Tibial artery (tissue), 4 donors: ENCODE data around the gene LTBP4.

Source experiments
- DNase-seq, 2 donors: peaks; one replicate each; pipeline ENCODE4 v3.0.0-alpha.2; 2019
- H3K27ac ChIP-seq, 2 donors: fragments of 200-600 bp; sonication (generic) in 1 of 2; 1 replicate in 1 of 2; 2 replicates in 1 of 2; pipeline ENCODE4 v1.5.1; 2018 to 2019; ENCODE audit warnings: mild to moderate bottlenecking in 1 of 2
- H3K27me3 ChIP-seq, 2 donors: fragments of 200-600 bp; sonication (generic) in 1 of 2; one replicate each; pipeline versions ENCODE4 v1.5.1 to v1.6.0; 2016 to 2019
- H3K36me3 ChIP-seq, 3 donors: fragments of 200-600 bp; sonication (generic) in 2 of 3; one replicate each; pipeline ENCODE4 v1.5.1; 2016 to 2019; ENCODE audit warnings: mild to moderate bottlenecking in 2 of 3
- H3K4me1 ChIP-seq, 4 donors: fragments of 200-600 bp; sonication (generic) in 2 of 4; 1 replicate in 3 of 4; 2 replicates in 1 of 4; pipeline ENCODE4 v1.5.1; 2016 to 2019
- H3K4me3 ChIP-seq, 2 donors: fragments of 200-600 bp; sonication (generic) in 1 of 2; 1 replicate in 1 of 2; 2 replicates in 1 of 2; pipeline ENCODE4 v1.5.1; 2018 to 2019; ENCODE audit warnings: mild to moderate bottlenecking in 2 of 2
- H3K9me3 ChIP-seq, 3 donors: fragments of 200-600 bp; sonication (generic) in 1 of 3; one replicate each; pipeline ENCODE4 v1.5.1; 2016 to 2019
- intact Hi-C: fragments of 100-400 bp; cut with DNase I; formaldehyde crosslinking; loops from one replicate; pipeline ENCODE4 v1.15.0; 2023; ENCODE audit warnings: low total_unique reads
- TF ChIP-seq, protein P1 (sequence below), 2 experiments: fragments of 200-600 bp in 1 of 2; fragments of 450-650 bp in 1 of 2; IDR thresholded peaks; one replicate each; pipeline ENCODE4 v1.5.1; 2017 to 2019; ENCODE audit warnings: antibody characterized with exemption in 2 of 2, mild to moderate bottlenecking in 1 of 2, moderate library complexity in 1 of 2

LTBP4 gene

DNA sequence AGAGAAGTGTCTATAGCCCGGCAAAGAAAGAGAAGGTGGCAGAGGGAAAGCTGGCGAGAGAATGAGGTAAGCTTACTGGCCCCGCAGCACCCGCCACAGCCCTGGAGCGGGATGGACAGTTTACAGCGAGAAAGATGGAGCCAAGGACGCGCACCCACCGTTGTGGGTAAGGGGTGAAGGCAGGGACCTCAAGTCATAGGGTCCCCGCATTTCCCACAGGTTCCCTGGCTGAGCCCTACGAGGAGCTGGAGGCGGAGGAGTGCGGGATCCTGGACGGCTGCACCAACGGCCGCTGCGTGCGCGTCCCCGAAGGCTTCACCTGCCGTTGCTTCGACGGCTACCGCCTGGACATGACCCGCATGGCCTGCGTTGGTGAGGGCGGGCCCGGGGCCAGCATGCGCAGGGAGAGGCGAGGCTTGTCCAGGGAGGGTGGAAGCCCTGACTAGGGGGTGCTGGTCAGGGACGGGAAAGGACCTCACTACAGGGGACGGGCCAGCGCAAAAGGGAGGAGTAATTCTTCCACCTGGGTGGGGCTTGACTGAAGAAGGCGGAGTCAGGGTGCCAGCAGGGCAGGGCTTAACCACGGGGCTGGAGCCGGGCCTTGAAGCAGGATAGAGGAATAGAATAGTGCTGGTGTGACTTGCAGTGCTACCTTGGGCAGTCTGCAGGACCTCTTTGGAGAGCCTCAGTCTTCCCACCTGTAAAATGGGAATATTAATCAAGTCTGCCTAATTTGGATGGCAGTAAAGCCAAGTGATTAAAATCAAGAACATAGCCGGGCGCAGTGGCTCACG, 26.5 kb downstream of the LTBP4 start:
- Histone ChIP-seq H3K4me1 (no peaks in the 10 kb centered on the region), H3K4me3 (no peak overlapping the region), H3K36me3 (peaks cover 7 to 65% (median 41%) of the 10 kb centered on the region in 3 donors), H3K27ac (no peak overlapping the region), H3K27me3 (no peaks in the 10 kb centered on the region), H3K9me3 (no peaks in the 10 kb centered on the region)
- intact Hi-C loops = no loop called here
- no peak for DNase-seq
- TF ChIP-seq, protein P1, sequence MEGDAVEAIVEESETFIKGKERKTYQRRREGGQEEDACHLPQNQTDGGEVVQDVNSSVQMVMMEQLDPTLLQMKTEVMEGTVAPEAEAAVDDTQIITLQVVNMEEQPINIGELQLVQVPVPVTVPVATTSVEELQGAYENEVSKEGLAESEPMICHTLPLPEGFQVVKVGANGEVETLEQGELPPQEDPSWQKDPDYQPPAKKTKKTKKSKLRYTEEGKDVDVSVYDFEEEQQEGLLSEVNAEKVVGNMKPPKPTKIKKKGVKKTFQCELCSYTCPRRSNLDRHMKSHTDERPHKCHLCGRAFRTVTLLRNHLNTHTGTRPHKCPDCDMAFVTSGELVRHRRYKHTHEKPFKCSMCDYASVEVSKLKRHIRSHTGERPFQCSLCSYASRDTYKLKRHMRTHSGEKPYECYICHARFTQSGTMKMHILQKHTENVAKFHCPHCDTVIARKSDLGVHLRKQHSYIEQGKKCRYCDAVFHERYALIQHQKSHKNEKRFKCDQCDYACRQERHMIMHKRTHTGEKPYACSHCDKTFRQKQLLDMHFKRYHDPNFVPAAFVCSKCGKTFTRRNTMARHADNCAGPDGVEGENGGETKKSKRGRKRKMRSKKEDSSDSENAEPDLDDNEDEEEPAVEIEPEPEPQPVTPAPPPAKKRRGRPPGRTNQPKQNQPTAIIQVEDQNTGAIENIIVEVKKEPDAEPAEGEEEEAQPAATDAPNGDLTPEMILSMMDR (IDR thresholded peaks at IDR 0.05) = no peak

DNA sequence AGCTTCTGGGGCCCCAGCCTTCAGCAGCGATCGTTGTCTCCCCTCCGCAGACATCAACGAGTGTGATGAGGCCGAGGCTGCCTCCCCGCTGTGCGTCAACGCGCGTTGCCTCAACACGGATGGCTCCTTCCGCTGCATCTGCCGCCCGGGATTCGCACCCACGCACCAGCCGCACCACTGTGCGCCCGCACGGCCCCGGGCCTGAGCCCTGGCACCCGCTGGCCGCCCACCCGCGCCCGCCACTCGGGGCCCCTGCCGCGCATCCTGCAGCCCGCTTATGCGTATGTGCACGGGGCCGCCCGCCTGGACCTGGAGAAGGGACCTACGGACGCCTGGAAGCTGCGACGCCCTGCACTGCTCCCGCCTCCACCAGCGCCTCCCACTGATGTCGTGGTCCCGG, 28.2 kb downstream of the LTBP4 start:
- H3K4me1 ChIP-seq = peaks cover 0 to 7% (median 3%) of the 10 kb centered on the region in 4 donors
- H3K27me3 ChIP-seq = no peaks in the 10 kb centered on the region
- no peak overlapping the region for H3K4me3 ChIP-seq
- DNase-seq = no peak
- H3K9me3 ChIP-seq = no peaks in the 10 kb centered on the region
- H3K36me3 ChIP-seq = peaks cover 4 to 48% (median 29%) of the 10 kb centered on the region in 3 donors
- TF ChIP-seq, protein P1 (IDR thresholded peaks at IDR 0.05) = no peak
- no peak overlapping the region for H3K27ac ChIP-seq
- intact Hi-C loops = no loop called here

DNA sequence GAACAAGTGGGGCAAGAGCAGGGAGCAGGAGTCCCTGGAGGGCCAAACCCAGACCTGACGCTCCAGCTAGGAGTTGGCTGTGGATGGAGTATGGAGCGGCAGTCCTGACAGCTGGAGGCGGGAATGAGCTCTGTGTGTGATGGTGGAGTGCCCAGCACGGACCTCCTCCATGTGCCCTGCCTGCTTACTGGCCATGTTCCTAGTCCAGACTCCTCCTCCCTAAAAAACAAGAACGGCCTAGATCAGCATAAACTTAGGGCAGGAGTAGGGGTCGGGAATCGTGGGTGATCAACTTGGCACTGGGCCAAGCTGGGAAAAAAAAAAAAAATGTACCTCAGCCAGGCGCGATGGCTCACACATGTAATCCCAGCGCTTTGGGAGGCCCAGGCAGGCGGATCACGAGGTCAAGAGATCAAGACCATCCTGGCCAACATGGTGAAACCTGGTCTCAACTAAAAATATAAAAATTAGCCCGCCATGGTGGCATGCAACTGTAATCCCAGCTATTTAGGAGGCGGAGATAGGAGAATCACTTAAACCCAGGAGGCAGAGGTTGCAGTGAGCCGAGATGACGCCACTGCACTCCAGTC, 29.5 kb downstream of the LTBP4 start:
- TF ChIP-seq, protein P1 (IDR thresholded peaks at IDR 0.05) = no peak
- no peak for DNase-seq
- Histone ChIP-seq H3K9me3 (no peaks in the 10 kb centered on the region), H3K36me3 (peaks cover 3 to 40% (median 26%) of the 10 kb centered on the region in 3 donors), H3K4me1 (peaks cover 0 to 8% (median 4%) of the 10 kb centered on the region in 4 donors), H3K27me3 (no peaks in the 10 kb centered on the region), H3K27ac (no peak overlapping the region), H3K4me3 (no peak overlapping the region)
- intact Hi-C loops = loop anchor here (10.0 kb wide), 1 partner anchor 106 kb away; no protein-coding TSS in a partner anchor

DNA sequence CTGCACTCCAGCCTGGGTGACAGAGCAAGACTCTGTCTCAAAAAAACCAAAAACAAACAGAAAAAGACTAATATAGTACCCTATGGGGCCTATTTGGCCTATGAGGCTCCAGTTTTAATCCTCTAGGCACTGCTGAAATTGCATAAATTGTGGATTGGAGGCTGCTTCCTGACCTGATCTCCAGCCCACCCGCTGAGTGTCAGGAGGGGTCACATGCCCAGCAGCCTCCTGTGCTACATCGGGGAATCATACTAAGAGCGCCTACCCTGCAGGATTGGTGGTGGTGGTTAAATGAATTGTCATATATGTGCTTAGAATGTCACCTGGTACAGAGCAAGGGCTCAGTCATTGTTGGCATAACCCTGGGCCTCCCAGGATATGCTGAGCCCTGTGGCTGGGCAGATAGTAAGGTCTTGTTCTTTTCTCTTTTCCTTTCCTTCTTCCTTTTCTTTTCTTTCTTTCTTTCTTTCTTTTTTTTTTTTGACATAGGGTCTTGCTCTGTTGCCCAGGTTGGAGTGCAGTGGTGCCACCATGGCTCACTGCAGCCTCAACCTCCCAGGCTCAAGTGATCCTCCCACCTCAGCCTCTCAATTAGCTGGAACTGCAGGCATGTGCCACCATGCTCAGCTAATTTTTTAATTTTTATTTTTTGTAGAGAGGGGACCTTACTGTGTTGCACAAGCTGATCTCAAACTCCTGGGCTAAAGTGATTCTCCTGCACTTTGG, 31.3 kb downstream of the LTBP4 start:
- TF ChIP-seq, protein P1 (IDR thresholded peaks at IDR 0.05) = no peak
- peaks cover 0 to 22% (median 15%) of the 10 kb centered on the region in 3 donors for H3K36me3 ChIP-seq
- no peak for DNase-seq
- no peak overlapping the region for H3K27ac ChIP-seq
- H3K4me1 ChIP-seq = peaks cover 0 to 8% (median 4%) of the 10 kb centered on the region in 4 donors
- no peaks in the 10 kb centered on the region for H3K27me3 ChIP-seq
- intact Hi-C loops = loop anchor here (10.0 kb wide), 1 partner anchor 108 kb away; no protein-coding TSS in a partner anchor
- no peak overlapping the region for H3K4me3 ChIP-seq
- no peaks in the 10 kb centered on the region for H3K9me3 ChIP-seq

DNA sequence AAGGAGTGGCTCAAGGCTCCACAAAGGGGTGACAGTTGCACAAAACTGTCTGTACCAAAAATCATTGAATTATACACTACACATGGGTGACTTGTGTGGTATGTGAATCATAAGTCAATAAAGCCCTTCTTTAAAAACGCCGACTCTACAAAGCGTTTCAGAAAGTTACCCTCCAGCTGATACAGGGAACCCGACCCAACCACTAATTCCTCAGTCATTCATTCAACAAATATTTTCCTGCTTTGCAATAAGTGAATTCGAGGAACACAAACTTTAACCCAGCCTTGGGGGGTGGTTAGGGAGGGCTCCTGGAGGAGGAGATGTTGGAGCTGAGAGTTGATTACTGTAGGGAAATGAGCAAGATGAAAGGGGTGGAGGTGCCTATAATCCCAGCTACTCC, 32.0 kb downstream of the LTBP4 start:
- H3K4me1 ChIP-seq = peaks cover 0 to 8% (median 4%) of the 10 kb centered on the region in 4 donors
- H3K9me3 ChIP-seq = no peaks in the 10 kb centered on the region
- H3K27ac ChIP-seq = peak overlapping the region; percentile 42 to 70
- no peaks in the 10 kb centered on the region for H3K27me3 ChIP-seq
- TF ChIP-seq, protein P1 (IDR thresholded peaks at IDR 0.05) = no peak
- intact Hi-C loops = loop anchor here (10.0 kb wide), 1 partner anchor 108 kb away; no protein-coding TSS in a partner anchor
- no peak for DNase-seq
- no peak overlapping the region for H3K4me3 ChIP-seq
- H3K36me3 ChIP-seq = peaks cover 0 to 15% (median 12%) of the 10 kb centered on the region in 3 donors
